ENCODE data around the gene ARMC3. TPM values are rescaled to one million over a fixed set of nuclear protein-coding genes. Genes with fewer than 3 reads are reported as not detected.

The ARMC3 gene
- total RNA-seq, 5 donors from 2014 or later (not counting 1 experiment from before 2014, with no cell fraction given), result not detected

DNA sequence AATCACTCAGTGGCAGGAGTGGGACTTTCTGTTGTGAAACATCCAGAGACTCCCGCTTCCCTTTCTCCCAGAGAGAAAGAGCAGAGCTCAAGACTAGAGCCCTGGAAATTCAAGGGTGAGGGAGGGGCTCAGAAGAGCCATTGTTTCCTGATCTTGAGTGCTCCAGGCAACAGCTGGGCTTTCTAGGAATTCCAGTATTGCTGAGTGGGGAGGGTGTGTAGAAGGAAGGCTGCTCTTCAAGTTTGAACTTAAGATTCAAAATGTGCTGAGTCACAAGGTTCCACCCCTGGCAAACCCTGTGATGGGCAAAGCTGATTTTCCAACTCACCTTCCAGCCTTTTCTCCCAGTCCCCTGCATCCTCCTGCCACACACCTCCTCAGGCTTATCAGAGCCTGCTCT is 125.2 kb downstream of the ARMC3 start:
- Histone ChIP-seq H3K4me3 (ENCODE audit: control insufficient read depth in 1 of 2, extremely low read depth in 1 of 2, low read length in 1 of 2) (no peak overlapping the region), H3K4me1 (ENCODE audit: control insufficient read depth in 1 of 2, extremely low read depth in 1 of 2, insufficient read depth in 2 of 2, low read length in 2 of 2) (no peaks in the 10 kb centered on the region), H3K36me3 (ENCODE audit: control insufficient read depth in 2 of 2, extremely low read depth in 1 of 2, insufficient read depth in 1 of 2, low read length in 1 of 2) (no peaks in the 10 kb centered on the region), H3K27ac (ENCODE audit: low read length) (no peak overlapping the region), H3K9me3 (no peaks in the 10 kb centered on the region), H3K27me3 (replicated peaks in 1 of 2; ENCODE audit: control insufficient read depth in 2 of 2, extremely low read depth in 1 of 2, insufficient read depth in 2 of 2, low read length in 1 of 2) (peaks cover 0 to 6% of the 10 kb centered on the region in 2 experiments)
- H3K27me3 Mint-ChIP-seq, result peaks cover 24 to 27% of the 10 kb centered on the region in 2 donors
- no peaks in the 10 kb centered on the region for H3K4me1 Mint-ChIP-seq
- no CpG with 5 or more reads among the region's 1 CpG for WGBS (ENCODE audit: insufficient coverage)
- DNase-seq, result no peak
- no peaks in the 10 kb centered on the region for H3K36me3 Mint-ChIP-seq
- POLR2A ChIA-PET, result interaction anchor here in 1 of 2 donors (0.6 kb wide), 1 partner anchor 944 kb away, joined by 3 read pairs; no protein-coding TSS in a partner anchor
- CTCF ChIA-PET, result no interaction called here
- no peak overlapping the region for H3K4me3 Mint-ChIP-seq
- H3K27ac Mint-ChIP-seq, result no peak overlapping the region
- ATAC-seq (replicated peaks in 1 of 4), result no peak
- H3K9me3 Mint-ChIP-seq, result no peaks in the 10 kb centered on the region

DNA sequence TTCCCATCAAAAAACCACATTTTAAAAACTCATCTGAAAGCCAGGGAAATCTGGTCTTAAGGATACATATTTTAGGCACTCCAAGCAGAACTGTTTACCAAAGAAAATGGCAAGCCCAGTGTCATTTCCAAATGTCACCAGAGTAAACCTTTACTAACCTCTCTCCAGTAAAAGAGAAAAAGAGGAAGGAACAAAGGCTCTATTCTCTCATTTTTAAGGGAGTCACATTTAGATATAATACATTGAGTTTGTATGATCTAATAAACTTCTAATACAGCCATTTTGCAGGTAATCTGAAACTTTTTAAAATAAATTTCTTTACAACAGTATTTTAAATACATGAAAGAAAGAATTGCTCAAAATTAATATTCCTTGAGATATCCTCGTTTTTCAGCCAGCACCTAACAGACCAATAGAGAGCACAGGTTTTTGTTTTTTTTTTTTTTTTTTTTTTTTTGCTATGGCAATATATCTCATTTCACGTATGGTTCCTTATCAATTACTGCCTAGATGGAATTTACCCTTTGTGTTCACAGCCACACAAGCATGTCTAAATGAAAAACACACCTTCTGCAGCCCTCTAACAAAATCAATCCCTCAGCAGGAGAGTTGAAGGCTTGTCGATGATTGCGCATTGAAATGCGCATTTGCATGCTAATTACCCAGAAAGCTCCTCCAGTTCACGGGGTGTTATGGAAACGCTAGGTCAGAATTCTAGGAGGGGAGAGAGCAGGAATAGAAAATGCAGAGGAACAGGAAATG is 127.8 kb downstream of the ARMC3 start:
- Mint-ChIP-seq H3K4me3 (no peak overlapping the region), H3K9me3 (peaks cover 0 to 14% (median 9%) of the 10 kb centered on the region in 3 donors), H3K27ac (no peak overlapping the region), H3K4me1 (no peaks in the 10 kb centered on the region), H3K36me3 (no peaks in the 10 kb centered on the region), H3K27me3 (peaks cover 23 to 24% of the 10 kb centered on the region in 2 donors)
- ChIA-PET CTCF (interaction anchor here in 1 of 2 donors (0.9 kb wide), 1 partner anchor 25 kb away, joined by 4 read pairs; no protein-coding TSS in a partner anchor), POLR2A (interaction anchor here (0.5 to 0.6 kb wide), 2 partner anchors 516 to 1046 kb away, joined by 3 to 6 read pairs; no protein-coding TSS in a partner anchor)
- peaks cover 0 to 3% of the 10 kb centered on the region in 2 experiments for H3K27me3 ChIP-seq (replicated peaks in 1 of 2; ENCODE audit: control insufficient read depth in 2 of 2, extremely low read depth in 1 of 2, insufficient read depth in 2 of 2, low read length in 1 of 2)
- no peak overlapping the region for H3K4me3 ChIP-seq (ENCODE audit: control insufficient read depth in 1 of 2, extremely low read depth in 1 of 2, low read length in 1 of 2)
- H3K27ac ChIP-seq (ENCODE audit: low read length), result no peak overlapping the region
- DNase-seq, result no peak
- no peak for ATAC-seq (replicated peaks in 1 of 4)
- H3K36me3 ChIP-seq (ENCODE audit: control insufficient read depth in 2 of 2, extremely low read depth in 1 of 2, insufficient read depth in 1 of 2, low read length in 1 of 2), result no peaks in the 10 kb centered on the region
- no peaks in the 10 kb centered on the region for H3K4me1 ChIP-seq (ENCODE audit: control insufficient read depth in 1 of 2, extremely low read depth in 1 of 2, insufficient read depth in 2 of 2, low read length in 2 of 2)
- H3K9me3 ChIP-seq, result no peaks in the 10 kb centered on the region
- 82% methylated on average over 5 of the region's 7 CpGs for WGBS (ENCODE audit: insufficient coverage)

GRCh38 chr10:23056186-23056579 is 128.3 kb downstream of the ARMC3 start:
- Histone ChIP-seq H3K4me1 (ENCODE audit: control insufficient read depth in 1 of 2, extremely low read depth in 1 of 2, insufficient read depth in 2 of 2, low read length in 2 of 2) (no peaks in the 10 kb centered on the region), H3K36me3 (ENCODE audit: control insufficient read depth in 2 of 2, extremely low read depth in 1 of 2, insufficient read depth in 1 of 2, low read length in 1 of 2) (no peaks in the 10 kb centered on the region), H3K9me3 (no peaks in the 10 kb centered on the region), H3K4me3 (ENCODE audit: control insufficient read depth in 1 of 2, extremely low read depth in 1 of 2, low read length in 1 of 2) (no peak overlapping the region), H3K27me3 (replicated peaks in 1 of 2; ENCODE audit: control insufficient read depth in 2 of 2, extremely low read depth in 1 of 2, insufficient read depth in 2 of 2, low read length in 1 of 2) (peaks cover 0 to 3% of the 10 kb centered on the region in 2 experiments), H3K27ac (ENCODE audit: low read length) (no peak overlapping the region)
- Mint-ChIP-seq H3K27me3 (peaks cover 23 to 26% of the 10 kb centered on the region in 2 donors), H3K4me1 (no peaks in the 10 kb centered on the region), H3K27ac (no peak overlapping the region), H3K4me3 (no peak overlapping the region), H3K36me3 (no peaks in the 10 kb centered on the region), H3K9me3 (peaks cover 0 to 14% (median 9%) of the 10 kb centered on the region in 3 donors)
- no CpG with 5 or more reads among the region's 3 CpGs for WGBS (ENCODE audit: insufficient coverage)
- POLR2A ChIA-PET, result interaction anchor here (0.5 to 0.6 kb wide), 2 partner anchors 517 to 1046 kb away, joined by 3 to 6 read pairs; no protein-coding TSS in a partner anchor
- DNase-seq (no peak), ATAC-seq (replicated peaks in 1 of 4) (no peak)
- CTCF ChIA-PET, result no interaction called here

DNA sequence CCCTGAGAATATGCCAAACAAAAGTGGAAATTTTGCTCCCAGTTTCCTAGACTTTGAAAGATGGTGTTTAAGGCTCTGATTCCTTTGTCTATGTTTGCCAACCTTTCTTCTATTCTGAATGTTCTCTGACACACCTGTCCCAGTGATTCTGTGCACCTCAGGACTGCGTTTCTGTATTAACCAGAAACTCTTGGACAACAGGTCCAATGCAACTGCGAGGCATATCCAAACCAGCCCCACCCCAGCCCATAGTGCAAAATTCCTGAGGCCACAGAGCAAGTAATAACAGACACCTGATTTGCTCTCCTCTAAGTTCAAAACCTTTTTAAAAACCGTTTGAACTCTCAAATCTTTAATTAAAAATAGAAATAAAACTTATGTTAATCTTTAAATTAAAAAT is 130.5 kb downstream of the ARMC3 start:
- ChIA-PET CTCF (no interaction called here), POLR2A (no interaction called here)
- WGBS (ENCODE audit: insufficient coverage), result 56% methylated on average over 2 of the region's 3 CpGs
- Mint-ChIP-seq H3K9me3 (peaks cover 0 to 14% (median 9%) of the 10 kb centered on the region in 3 donors), H3K27ac (no peak overlapping the region), H3K4me1 (no peaks in the 10 kb centered on the region), H3K27me3 (peaks cover 17% of the 10 kb centered on the region in 2 donors), H3K36me3 (no peaks in the 10 kb centered on the region), H3K4me3 (no peak overlapping the region)
- DNase-seq (no peak), ATAC-seq (replicated peaks in 1 of 4) (no peak)
- H3K4me3 ChIP-seq (ENCODE audit: control insufficient read depth in 1 of 2, extremely low read depth in 1 of 2, low read length in 1 of 2), result no peak overlapping the region
- no peaks in the 10 kb centered on the region for H3K4me1 ChIP-seq (ENCODE audit: control insufficient read depth in 1 of 2, extremely low read depth in 1 of 2, insufficient read depth in 2 of 2, low read length in 2 of 2)
- H3K36me3 ChIP-seq (ENCODE audit: control insufficient read depth in 2 of 2, extremely low read depth in 1 of 2, insufficient read depth in 1 of 2, low read length in 1 of 2), result no peaks in the 10 kb centered on the region
- no peaks in the 10 kb centered on the region for H3K9me3 ChIP-seq
- peaks cover 0 to 3% of the 10 kb centered on the region in 2 experiments for H3K27me3 ChIP-seq (replicated peaks in 1 of 2; ENCODE audit: control insufficient read depth in 2 of 2, extremely low read depth in 1 of 2, insufficient read depth in 2 of 2, low read length in 1 of 2)
- H3K27ac ChIP-seq (ENCODE audit: low read length), result no peak overlapping the region

DNA sequence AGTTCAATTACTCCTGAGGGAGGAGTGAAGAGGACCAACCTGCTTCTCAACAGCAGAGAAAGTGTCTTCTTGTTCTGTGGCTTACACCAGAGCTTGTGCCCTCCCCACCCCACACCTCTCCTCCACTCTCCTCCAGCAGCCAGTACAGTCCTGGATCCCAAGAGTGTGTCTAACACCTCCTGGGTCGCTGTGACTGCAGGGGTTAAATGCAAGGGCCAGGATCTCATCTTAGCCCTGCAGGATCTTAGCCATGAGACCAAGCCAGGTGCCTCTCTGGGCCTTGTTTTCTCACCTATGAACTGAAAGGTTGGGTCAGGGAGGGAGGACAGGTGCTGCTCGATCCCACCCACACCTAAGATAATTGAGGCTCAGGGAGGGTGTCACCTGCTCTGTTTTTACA is 133.1 kb downstream of the ARMC3 start:
- H3K27ac ChIP-seq (ENCODE audit: low read length), result no peak overlapping the region
- H3K4me1 ChIP-seq (ENCODE audit: control insufficient read depth in 1 of 2, extremely low read depth in 1 of 2, insufficient read depth in 2 of 2, low read length in 2 of 2), result no peaks in the 10 kb centered on the region
- ATAC-seq (replicated peaks in 1 of 4) (no peak), DNase-seq (no peak)
- H3K36me3 ChIP-seq (ENCODE audit: control insufficient read depth in 2 of 2, extremely low read depth in 1 of 2, insufficient read depth in 1 of 2, low read length in 1 of 2), result no peaks in the 10 kb centered on the region
- Mint-ChIP-seq H3K36me3 (no peaks in the 10 kb centered on the region), H3K27me3 (peaks cover 12 to 16% of the 10 kb centered on the region in 2 donors), H3K4me1 (no peaks in the 10 kb centered on the region), H3K9me3 (peaks cover 0 to 14% (median 9%) of the 10 kb centered on the region in 3 donors), H3K27ac (no peak overlapping the region), H3K4me3 (no peak overlapping the region)
- CTCF ChIA-PET, result no interaction called here
- POLR2A ChIA-PET, result no interaction called here
- H3K4me3 ChIP-seq (ENCODE audit: control insufficient read depth in 1 of 2, extremely low read depth in 1 of 2, low read length in 1 of 2), result no peak overlapping the region
- WGBS (ENCODE audit: insufficient coverage), result no CpG with 5 or more reads among the region's 2 CpGs
- H3K27me3 ChIP-seq (replicated peaks in 1 of 2; ENCODE audit: control insufficient read depth in 2 of 2, extremely low read depth in 1 of 2, insufficient read depth in 2 of 2, low read length in 1 of 2), result peaks cover 0 to 3% of the 10 kb centered on the region in 2 experiments
- no peaks in the 10 kb centered on the region for H3K9me3 ChIP-seq

GRCh38 chr10:23063045-23063972 is 135.5 kb downstream of the ARMC3 start:
- POLR2A ChIA-PET, result no interaction called here
- ATAC-seq (replicated peaks in 1 of 4) (no peak), DNase-seq (no peak)
- no peak overlapping the region for H3K27ac ChIP-seq (ENCODE audit: low read length)
- H3K9me3 Mint-ChIP-seq, result peaks cover 0 to 14% (median 9%) of the 10 kb centered on the region in 3 donors
- 91% methylated on average over 11 of the region's 20 CpGs for WGBS (ENCODE audit: insufficient coverage)
- H3K36me3 ChIP-seq (ENCODE audit: control insufficient read depth in 2 of 2, extremely low read depth in 1 of 2, insufficient read depth in 1 of 2, low read length in 1 of 2), result no peaks in the 10 kb centered on the region
- peaks cover 0 to 4% of the 10 kb centered on the region in 2 experiments for H3K4me1 ChIP-seq (ENCODE audit: control insufficient read depth in 1 of 2, extremely low read depth in 1 of 2, insufficient read depth in 2 of 2, low read length in 2 of 2)
- no peaks in the 10 kb centered on the region for H3K36me3 Mint-ChIP-seq
- peaks cover 2 to 5% (median 3%) of the 10 kb centered on the region in 3 donors for H3K4me1 Mint-ChIP-seq
- H3K4me3 ChIP-seq (ENCODE audit: control insufficient read depth in 1 of 2, extremely low read depth in 1 of 2, low read length in 1 of 2), result no peak overlapping the region
- H3K9me3 ChIP-seq, result no peaks in the 10 kb centered on the region
- peaks cover 10 to 12% of the 10 kb centered on the region in 2 donors for H3K27me3 Mint-ChIP-seq
- no peak overlapping the region for H3K27ac Mint-ChIP-seq
- H3K4me3 Mint-ChIP-seq, result no peak overlapping the region
- H3K27me3 ChIP-seq (replicated peaks in 1 of 2; ENCODE audit: control insufficient read depth in 2 of 2, extremely low read depth in 1 of 2, insufficient read depth in 2 of 2, low read length in 1 of 2), result peaks cover 0 to 12% of the 10 kb centered on the region in 2 experiments
- CTCF ChIA-PET, result interaction anchor here in 1 of 2 donors (0.9 kb wide), 1 partner anchor 1055 kb away, joined by 12 read pairs; no protein-coding TSS in a partner anchor

Data from T-cell (primary cell).